ENCODE results near the gene NAT9. TPM values are rescaled to one million over a fixed set of nuclear protein-coding genes. Genes with fewer than 3 reads are reported as not detected.

NAT9 gene
- polyA plus RNA-seq, 5 donors: 39.2 to 55.3 (median 47.9) TPM

DNA sequence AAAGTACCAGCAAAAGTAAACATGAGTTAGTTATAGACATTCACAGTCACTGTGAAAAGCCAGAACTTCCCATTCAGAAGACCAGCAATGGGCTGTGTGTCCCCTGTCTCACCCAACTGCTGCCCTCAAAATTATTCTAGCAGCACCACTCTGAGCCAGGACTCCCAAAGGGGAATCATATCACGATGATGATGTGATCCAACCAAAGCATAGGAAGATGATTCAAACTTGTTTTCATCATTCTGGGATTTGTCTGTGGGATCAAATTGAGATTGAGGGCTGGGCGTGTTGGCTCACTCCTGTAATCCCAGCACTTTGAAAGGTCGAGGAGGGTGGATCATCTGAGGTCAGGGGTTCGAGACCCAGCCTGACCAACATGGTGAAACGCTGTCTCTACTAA, 6.4 kb upstream of the NAT9 start:
- no peak for DNase-seq

DNA sequence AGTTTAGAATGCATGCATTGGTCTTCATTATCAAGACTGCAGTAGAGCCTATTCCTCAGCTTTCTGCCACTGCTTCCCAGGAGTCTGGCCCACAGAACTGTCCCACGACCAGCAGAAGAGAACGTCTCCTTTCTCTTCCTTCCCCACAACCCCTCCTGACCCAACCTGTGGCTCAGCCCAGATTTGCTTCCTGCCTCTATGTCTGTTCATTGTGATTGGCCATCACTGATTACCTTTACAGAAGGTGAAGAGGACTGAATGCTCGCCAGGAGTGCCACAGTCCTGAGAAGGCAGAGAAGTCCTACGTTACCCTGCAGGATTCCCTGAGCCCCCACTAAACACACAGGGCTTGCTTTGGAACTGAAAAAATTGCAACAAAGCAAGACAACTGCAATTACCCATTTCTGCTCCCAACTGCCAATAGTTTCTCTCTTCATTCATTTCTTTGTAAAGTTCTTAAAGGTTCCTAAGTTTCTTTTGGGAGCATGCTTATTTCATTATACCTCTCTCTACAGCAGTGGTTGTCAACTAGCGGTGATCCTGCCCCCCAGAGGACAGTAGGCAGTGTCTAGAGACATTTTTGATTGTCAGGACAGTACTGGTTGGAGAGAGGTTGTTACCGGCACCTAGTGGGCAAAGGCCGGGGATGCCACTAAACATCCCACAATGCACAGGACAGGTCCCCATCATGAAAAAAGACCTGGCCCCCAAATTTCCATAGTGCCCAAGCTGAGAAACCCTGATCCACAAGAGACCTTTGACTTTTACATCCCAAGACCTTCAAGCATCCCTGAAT, 4.5 kb upstream of the NAT9 start:
- no peak for DNase-seq

DNA sequence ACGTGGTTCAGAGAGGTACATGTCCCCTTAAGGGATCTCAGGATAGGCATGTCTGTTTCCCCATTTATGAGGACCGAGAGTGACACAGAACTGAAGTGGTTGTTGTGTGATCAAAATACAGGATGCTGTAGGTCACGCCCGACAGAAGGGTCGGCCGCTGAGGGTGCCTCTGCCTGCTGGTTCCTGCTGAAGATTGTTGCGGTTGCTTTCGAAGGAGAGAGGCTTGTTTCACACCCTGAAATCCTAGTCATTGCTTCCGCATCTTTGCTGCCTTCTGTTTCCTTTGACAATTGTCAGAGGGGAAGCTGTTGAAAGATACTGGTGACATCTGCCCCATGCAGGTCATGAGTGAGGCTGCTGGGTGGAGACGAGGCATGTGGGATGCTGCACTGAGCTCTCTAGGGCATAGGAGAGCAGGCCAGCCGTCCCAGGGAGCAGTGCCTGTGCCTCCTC, 3.8 kb upstream of the NAT9 start:
- no peak for DNase-seq

DNA sequence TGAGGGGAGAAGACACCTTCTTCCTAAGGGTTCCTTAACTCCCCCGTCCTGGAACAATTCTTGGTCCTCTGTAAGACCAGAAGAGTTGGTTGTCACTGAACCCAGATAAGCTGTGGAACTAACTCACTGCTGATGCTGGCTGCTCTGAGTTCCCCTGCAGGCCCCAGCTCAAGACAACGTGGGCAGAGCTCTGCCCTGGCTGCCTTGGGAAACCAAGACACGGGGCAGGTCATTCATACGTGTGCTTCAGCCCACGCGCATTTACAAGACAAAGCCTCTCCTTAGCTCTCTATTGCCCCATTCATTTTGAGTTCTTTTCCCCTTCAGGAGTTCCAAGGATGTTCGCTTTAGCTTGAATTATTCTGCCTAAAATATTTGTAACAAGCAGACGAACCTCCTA, 3.4 kb upstream of the NAT9 start:
- DNase-seq: no peak

DNA sequence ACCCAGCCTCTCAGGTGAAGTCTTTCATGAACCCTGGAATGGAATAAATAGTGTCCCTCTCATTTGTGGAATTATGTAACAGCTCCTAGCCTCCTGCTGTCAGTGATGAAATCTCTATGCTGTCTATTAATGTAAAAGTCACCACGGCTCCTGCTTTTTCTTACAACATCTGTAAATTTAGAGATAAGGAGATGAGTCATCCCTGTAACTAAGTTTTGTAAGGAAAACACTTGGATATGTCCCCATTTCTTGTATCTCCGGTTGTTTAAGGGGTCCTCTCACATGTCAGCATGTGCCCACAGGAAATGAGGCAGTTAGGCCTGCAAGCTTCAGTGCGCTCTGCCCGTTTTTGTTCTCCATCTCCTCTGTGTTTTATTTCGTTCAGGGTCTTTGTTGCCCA, 2.8 kb upstream of the NAT9 start:
- DNase-seq: no peak

DNA sequence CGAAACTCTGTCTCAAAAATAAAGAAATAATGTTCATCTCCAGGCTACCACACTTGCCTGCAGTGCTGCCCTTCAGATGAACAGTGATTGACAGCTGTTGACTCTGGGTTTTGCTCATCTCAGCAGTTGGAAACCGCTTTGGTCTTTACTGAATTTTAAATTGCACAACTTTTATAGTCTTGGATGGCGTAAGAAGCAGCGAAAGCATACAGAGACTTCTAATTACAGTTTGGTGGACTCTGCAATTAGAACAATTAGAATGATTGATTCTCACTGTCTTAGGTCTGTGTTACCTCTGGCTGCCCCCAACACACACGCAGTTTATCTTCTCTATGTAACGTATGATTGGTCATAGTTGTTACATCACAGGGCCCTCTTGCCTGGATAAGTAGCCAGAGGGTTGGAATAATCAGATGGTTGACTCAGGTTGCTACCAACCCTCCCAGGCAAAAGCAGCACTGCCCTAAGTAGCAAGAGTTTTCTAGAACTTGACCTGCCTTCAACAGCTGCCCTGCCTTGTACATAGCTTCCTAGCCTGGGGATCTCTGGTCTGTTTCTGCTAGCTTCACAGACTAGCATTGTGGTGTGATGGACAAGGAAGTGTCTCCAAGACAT, 1.9 kb upstream of the NAT9 start:
- no peak for DNase-seq

DNA sequence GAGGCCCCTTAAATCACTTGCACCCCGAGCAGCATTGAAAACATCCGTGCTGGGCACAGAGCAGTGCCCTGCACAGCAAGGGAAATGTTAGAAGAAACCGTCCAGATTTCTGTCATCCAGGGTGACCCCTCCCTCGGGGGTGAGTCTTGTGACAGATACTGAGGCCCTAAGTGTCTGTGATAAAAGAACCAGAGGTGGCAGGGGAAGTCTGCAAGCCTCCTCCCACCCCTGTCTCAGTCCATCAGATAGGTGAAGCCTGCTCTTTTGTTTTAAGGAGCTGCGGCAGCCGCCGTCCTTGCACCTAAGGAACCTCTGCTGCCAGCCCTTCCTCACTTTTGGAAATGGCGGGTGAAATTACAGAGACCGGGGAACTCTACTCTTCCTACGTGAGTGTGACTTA, 845 bp upstream of the NAT9 start:
- no peak for DNase-seq

DNA sequence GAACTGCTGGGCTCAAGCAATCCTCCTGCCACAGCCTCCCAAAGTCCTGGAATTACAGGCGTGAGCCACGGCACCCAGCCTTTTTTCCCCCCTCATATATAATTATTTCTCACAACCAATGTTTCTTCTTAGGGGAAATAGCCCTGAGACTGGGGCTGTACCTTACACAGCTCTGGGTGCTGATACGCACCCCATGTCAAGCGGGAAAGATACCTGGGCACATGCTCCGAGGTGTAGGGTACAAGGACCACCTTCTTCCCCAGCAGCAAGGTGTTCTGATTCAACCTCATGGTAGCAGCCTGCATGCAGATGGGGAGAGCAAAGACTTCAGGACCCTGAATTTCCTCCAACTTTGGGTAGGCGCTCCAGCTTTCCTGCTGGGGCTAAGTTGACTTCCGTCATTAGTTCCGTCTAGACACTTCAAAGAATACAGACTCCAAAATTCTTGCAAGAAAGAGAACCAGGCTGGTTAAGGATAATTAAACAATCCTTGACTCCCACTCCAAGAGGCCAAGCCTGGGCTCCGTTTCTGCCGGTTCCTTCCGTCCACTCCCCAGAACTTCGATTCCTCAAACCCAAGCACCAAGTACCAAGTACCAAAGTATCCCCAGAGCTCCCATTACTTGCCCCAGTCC, 619 bp downstream of the NAT9 start:
- no peak for DNase-seq

DNA sequence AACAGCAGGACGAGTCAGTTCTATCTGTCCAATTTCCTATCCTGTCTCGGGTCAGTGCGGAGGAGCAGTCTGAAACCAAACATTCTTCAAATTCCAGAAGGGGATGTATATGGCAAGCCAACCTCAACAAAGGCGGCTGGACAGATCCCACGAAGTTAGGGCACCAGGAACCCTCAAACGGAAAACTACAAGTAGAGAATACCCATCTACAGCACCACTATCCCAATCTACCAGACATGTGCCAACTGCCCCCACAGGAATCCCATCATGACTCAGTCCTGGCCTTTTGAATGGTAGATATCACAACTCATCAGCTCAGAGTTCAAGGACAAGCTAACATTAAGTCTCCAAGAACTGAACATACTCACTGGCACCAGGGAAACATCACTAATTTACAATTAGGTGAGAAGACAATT, 2.3 kb downstream of the NAT9 start:
- no peak for DNase-seq

DNA sequence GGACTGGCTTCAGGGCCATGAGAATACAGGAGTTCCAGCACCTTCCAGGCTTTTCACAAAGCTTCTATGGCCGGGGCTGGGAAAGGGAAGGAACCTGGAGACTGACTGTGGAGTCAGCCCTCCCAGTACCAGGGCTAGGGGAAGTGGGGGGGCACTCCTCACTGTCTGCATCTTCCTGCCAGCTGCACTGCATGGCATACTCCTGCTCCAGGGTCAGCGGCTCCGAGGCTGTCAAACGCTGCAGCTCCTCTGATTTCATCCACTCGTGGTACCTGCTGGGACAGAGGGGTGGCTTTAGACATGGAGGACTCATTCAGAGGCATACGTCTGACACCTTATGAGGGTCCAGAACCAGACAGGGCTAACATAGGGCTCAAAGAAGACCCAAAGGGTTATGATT, 2.7 kb downstream of the NAT9 start:
- DNase-seq: no peak

DNA sequence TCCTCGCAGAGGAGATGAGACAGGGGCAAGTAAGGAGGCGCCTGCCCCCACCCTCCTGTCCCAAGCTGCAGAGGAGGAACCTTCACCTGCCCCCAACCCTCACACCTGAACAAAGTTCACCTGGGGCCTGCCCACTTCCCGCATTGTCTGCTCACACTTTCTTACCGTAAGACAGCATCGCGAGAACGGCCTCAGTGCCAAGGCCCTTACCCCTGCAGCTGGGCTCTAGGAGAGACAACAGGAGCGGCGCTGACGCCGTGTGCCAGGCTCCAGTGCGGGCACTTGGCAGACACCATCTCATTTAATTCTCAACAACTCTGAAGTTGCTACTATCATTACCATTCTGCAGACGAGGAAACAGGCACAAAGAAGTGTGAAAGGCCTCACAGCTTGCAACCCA, 4.1 kb downstream of the NAT9 start:
- no peak for DNase-seq

DNA sequence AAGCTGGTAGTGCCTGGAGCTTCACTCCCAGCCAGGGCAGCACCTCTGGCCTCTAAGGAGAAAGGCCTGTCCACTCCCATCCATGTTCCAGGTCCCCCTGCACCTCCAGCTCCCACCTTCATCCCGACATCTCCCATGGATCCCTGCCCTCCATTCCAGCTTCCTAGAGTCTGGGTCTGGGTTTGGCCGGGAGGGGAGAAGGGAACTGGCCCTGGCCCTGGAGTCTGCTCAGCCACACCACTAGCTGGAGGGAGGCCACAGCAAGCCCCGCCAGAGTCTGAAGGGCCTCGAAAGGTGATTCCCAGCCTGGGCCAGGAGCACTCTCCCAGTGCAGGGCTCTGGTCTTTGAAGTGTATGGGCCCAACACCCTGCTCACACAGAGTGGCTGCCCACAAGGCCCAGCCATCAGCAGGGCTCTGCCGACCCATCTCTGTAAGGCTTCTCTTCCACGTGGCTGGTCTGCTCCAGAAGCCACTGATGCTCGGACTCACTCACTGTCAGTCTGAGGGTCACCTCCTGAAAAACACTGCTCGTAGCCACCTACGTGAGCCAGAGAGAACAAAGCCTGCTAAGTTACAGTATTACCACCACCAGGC, 4.7 kb downstream of the NAT9 start:
- DNase-seq: no peak

DNA sequence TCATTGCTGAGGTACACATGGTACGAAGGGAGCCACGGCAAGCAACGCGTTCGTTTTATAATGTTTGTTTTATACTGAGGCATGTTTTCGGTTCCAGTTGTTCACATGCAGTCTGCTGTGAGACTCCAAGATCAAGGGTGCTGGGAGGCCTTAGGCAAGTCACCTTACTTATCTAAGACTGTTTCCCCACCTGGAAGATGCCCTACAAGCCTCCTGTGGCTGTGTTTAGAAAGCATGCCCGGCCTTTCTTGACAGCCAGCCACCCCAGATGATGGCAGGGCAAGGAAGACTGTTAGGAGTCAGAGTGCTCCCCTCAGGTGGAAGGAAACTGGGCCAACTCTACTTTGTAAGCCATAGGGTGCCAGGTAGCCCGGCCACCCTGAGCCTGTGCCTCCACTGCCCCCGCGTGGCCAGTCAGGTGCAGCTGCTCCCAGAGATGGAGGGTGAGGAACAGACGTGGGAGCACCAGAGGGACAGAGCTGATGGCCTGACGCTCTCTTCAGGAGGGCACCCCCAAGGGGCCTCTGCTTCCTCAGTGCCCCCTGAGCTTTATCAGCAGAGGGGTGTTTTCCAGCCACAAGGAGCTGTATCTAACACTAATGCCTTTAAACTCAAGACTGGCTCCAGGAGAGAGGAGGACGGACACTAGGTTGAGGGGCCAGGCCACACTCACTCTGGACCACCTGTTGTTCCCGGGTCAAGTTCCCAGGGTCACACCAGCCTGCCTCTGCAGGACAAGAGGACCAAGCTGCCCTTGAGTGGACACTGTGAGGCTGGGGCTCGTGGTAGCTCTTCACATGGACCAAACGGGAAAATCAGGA, 5.4 kb downstream of the NAT9 start:
- no peak for DNase-seq

DNA sequence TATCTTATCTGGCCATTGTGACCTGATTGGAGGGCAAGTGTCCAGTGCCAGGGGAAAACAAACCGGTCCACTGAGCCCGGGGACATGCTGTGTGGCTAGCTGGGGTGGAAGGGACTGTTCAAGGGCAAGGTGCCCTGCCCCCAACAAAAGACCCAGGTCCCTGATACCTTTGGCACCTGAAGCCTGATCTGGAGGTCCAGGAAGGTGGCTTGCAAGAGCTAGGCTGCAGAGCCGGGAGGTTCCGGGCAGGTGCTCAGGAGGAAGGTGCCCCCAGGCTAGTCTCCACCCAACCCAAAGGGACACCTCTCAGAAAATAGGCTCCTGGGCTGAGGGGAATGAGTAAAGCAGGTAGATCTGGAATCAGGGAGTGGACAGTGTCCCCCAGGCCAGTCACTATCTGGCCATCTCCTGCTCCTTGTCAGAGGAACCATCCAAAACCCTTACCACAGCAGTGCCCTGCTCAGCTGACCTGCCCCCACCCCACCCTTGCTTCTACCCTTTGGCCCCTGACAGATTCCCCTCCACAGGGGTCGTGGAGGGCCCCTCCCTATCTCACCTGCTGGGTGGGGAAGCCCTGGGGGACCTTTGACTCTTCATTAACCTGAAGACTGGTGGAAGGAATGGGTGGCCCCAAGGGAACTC, 6.2 kb downstream of the NAT9 start:
- no peak for DNase-seq

DNA sequence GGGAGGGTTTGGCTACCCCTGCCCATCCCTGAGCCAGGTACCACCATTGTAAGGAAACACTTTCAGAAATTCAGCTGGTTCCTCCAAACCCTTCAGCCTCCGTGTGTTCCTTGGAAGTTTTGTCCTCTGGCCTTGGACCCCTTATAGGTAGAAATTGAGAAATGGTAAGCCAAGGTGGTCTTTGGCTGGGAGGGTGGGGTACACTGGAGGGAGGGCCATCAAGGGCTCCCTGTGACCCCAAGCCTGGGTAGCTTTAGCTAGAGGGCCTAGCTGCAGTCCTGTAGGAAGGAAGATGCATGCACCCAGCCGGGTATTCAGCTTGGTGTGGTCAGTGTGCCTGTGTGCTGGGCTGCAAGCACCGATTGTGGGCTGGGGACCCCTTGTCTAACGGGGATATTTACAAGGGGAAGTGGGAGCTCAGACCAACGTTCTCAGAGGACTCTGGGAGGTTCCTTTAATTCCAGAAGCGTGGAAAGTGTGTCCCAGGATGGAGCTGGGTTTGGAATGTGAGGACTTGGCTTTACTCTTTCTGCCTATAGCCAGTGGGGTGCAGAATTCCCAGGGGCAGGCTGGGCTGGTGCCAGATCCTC, 6.8 kb downstream of the NAT9 start:
- no peak for DNase-seq

DNA sequence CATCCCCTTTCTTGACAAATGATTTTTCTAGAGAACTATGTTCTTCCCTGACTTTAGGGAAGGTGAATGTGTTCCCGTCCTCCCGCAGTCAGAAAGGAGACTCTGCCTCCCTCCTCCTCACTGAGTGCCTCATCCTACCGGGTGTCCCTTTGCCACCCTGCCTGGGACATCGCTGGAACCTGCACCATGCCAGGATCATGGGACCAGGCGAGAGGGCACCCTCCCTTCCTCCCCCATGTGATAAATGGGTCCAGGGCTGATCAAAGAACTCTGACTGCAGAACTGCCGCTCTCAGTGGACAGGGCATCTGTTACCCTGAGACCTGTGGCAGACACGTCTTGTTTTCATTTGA, 7.4 kb downstream of the NAT9 start:
- DNase-seq: no peak

DNA sequence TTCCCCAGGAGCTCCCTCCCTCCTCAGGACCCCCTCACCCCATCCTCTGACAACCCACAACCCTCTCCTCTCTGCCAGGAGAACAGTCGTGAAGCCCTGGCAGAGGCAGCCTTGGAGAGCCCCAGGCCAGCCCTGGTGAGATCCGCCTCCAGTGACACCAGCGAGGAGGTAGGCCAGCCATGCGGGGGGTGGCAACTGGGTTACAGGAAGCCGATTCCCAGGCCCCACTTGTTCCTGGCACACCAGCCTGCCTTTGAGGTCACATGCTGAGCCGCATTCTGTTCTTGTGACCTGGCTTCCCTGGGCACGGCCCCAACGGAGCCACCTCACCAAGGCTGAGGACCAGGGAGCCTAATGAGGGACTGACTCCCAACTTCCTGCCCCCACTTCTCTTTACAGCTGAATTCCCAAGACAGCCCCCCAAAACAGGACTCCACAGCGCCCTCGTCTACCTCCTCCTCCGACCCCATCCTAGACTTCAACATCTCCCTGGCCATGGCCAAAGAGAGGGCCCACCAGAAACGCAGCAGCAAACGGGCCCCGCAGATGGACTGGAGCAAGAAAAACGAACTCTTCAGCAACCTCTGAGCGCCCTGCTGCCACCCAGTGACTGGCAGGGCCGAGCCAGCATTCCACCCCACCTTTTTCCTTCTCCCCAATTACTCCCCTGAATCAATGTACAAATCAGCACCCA, 7.9 kb downstream of the NAT9 start:
- no peak for DNase-seq

DNA sequence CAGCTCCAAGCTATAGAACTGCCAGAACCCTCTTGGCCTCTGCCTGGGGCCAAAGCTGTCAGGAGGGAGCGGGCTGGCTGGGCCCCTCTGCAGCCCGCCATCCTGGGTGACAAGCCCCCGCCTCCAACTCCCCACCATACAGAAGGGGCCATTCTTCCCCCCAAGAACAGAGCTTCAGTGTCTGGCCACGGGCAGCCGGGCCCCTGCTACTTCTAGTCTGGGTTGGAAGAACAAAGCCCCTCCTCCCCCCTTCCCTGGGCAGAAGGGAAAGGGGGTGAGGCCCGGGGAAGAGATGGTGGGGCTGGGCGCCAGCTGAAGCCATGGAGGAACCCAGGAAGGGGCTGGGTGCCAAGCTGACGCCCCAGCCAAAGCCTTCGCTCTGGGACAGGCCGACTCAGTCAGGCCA, 9.0 kb downstream of the NAT9 start:
- DNase-seq: no peak

DNA sequence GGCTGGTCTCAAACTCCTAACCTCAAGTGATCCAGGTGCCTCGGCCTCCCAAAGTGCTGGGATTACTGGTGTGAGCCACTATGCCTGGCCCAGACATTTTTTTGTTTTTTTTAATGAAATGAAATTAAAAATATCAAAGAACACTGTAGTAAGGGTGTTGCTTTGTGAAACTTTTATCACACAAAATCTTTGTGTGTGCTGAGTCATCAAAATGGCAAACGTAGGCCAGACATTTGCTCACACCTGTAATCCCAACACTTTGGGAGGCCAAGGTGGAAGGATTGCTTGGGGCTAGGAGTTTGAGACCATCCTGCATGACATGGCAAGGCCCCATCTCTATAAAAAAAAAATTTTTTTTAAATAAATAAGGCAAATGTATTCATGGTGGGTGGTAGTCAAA, 9.7 kb downstream of the NAT9 start:
- no peak for DNase-seq

DNA sequence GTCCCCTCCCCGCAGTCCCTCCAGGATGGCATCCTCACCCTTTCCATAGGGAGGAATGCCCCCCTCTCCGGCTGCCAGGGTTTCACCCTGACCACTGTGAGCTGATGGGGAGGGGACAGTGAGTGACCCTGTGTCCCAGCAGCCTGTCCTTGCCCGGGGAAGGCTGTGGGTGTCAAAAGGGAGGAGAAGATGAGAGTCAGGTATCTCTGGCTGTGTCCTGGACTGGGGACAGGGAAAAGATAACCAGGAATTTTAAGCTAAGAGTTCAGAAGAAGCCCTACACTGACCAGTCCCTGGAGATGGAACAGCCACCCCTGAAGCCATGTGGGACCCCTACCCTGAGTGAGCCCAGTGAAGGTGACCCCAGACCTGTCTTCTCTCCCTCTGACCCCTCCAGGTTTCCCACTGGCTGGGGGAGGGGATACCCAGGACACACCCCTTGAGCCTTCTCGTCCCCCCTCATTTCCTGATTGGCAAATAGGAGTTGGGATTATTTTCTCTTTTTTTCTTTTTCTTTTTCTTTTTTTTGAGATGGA, 11.3 kb downstream of the NAT9 start:
- no peak for DNase-seq

All from right lung (tissue), 5 donors.